Endodermal cell (in vitro differentiated cells): ENCODE measurements around the gene C11orf54. TPM values are rescaled to one million over a fixed set of nuclear protein-coding genes. Genes with fewer than 3 reads are reported as not detected.

ENCODE experiments used
- DNase-seq: peaks from one replicate; pipeline ENCODE4 v3.0.0-alpha.2; 2017
- H3K27ac ChIP-seq: 2 replicates; pipeline ENCODE4 v1.5.1; 2013; ENCODE audit warnings: mild to moderate bottlenecking, low read depth, low read length, moderate library complexity
- H3K27me3 ChIP-seq: 2 replicates; pipeline ENCODE4 v1.6.1; 2013; ENCODE audit warnings: mild to moderate bottlenecking, low read length, moderate library complexity; ENCODE audit not compliant: insufficient read depth, control insufficient read depth, poor library complexity, severe bottlenecking
- H3K36me3 ChIP-seq: 2 replicates; pipeline ENCODE4 v1.7.0; 2013; ENCODE audit warnings: mild to moderate bottlenecking, low read length, moderate library complexity; ENCODE audit not compliant: control insufficient read depth, insufficient read depth
- H3K4me1 ChIP-seq: one replicate; pipeline ENCODE4 v1.7.0; 2013; ENCODE audit warnings: low read length; ENCODE audit not compliant: control insufficient read depth, insufficient read depth
- H3K4me3 ChIP-seq: 2 replicates; pipeline ENCODE4 v1.5.1; 2013; ENCODE audit warnings: mild to moderate bottlenecking, low read length, moderate library complexity
- H3K9ac ChIP-seq: 2 replicates; pipeline ENCODE4 v1.6.1; 2013; ENCODE audit warnings: mild to moderate bottlenecking, low read length, moderate library complexity; ENCODE audit not compliant: poor library complexity, severe bottlenecking; ENCODE audit errors: extremely low read depth
- H3K9me3 ChIP-seq: 2 replicates; pipeline ENCODE4 v1.6.1; 2013; ENCODE audit warnings: mild to moderate bottlenecking, low read length, moderate library complexity; ENCODE audit not compliant: control insufficient read depth
- H3K27ac Mint-ChIP-seq: 2 replicates; pipeline ENCODE4 v1.8.0; 2020; ENCODE audit warnings: mixed read lengths
- H3K27me3 Mint-ChIP-seq: 2 replicates; pipeline ENCODE4 v1.8.0; 2021; ENCODE audit warnings: mild to moderate bottlenecking, mixed read lengths; ENCODE audit not compliant: insufficient read depth
- H3K36me3 Mint-ChIP-seq: 2 replicates; pipeline ENCODE4 v1.8.0; 2020; ENCODE audit warnings: low read depth, mixed read lengths
- H3K4me1 Mint-ChIP-seq: 2 replicates; pipeline ENCODE4 v1.8.0; 2020; ENCODE audit warnings: mixed read lengths
- H3K4me3 Mint-ChIP-seq: 2 replicates; pipeline ENCODE4 v1.8.0; 2020; ENCODE audit warnings: mild to moderate bottlenecking, moderate library complexity, mixed read lengths
- H3K9me3 Mint-ChIP-seq: 2 replicates; pipeline ENCODE4 v1.8.0; 2020; ENCODE audit warnings: mild to moderate bottlenecking, mixed read lengths
- WGBS, 2 experiments: methylation state at CpG; one replicate each; pipeline versions ENCODE4 v1.1.5 to v1.1.7; 2013; ENCODE audit warnings: missing lambda C conversion rate in 2 of 2, mixed read lengths in 1 of 2; ENCODE audit not compliant: insufficient coverage in 1 of 2, insufficient read length in 1 of 2; 5-methylcytosine and 5-hydroxymethylcytosine counted together
- total RNA-seq, 2 donors: library from RNA; stranded (reverse); fragmentation: NEBNext Ultra II Directional in 1 of 2; extraction: Animal tissue kit (Norgen Biotek cat#: 25700) in 1 of 2; gene quantifications; 2 replicates in 1 of 2; 3 replicates in 1 of 2; pipeline ENCODE4 v1.2.1, GENCODE V29; 2021
- TF ChIP-seq, protein P1 (sequence below): fragments of 200-600 bp; sonication (generic); conservative IDR thresholded peaks from 2 replicates; pipeline ENCODE4 v1.5.0; 2021; ENCODE audit warnings: antibody characterized with exemption, mild to moderate bottlenecking

Gene C11orf54
- total RNA-seq, 2 donors from 2014 or later: 18.8 to 33.6 TPM

DNA sequence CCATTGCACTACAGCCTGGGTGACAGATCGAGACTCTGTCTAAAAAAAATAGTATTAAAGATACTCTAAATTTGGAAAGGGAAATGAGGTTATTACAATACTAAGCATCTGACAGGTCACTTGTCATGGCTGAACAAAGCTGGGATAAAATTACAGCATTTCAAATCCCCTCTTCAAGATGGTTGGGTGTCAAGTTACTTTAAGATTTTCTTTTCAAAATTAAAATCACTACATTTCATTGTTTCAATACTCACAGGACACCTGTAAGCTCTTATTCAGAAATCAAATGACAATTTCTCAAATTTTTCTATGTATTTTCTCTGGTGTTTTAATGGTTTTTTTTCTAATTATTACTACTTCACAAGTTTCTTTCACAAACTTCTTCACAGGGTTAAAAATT is 5.8 kb upstream of the C11orf54 start:
- peaks cover 92% of the 10 kb centered on the region for H3K36me3 Mint-ChIP-seq
- H3K36me3 ChIP-seq: peaks cover 93% of the 10 kb centered on the region
- H3K9me3 Mint-ChIP-seq: no peaks in the 10 kb centered on the region
- WGBS, 2 experiments: 100% methylated on average over 1 of the region's 1 CpG
- H3K27me3 ChIP-seq: no peaks in the 10 kb centered on the region
- H3K9ac ChIP-seq: no peak overlapping the region
- peak overlapping the region; percentile 18 for H3K4me3 Mint-ChIP-seq
- TF ChIP-seq, protein P1, sequence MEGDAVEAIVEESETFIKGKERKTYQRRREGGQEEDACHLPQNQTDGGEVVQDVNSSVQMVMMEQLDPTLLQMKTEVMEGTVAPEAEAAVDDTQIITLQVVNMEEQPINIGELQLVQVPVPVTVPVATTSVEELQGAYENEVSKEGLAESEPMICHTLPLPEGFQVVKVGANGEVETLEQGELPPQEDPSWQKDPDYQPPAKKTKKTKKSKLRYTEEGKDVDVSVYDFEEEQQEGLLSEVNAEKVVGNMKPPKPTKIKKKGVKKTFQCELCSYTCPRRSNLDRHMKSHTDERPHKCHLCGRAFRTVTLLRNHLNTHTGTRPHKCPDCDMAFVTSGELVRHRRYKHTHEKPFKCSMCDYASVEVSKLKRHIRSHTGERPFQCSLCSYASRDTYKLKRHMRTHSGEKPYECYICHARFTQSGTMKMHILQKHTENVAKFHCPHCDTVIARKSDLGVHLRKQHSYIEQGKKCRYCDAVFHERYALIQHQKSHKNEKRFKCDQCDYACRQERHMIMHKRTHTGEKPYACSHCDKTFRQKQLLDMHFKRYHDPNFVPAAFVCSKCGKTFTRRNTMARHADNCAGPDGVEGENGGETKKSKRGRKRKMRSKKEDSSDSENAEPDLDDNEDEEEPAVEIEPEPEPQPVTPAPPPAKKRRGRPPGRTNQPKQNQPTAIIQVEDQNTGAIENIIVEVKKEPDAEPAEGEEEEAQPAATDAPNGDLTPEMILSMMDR: no peak
- no peaks in the 10 kb centered on the region for H3K27me3 Mint-ChIP-seq
- H3K9me3 ChIP-seq: no peaks in the 10 kb centered on the region
- peaks cover 2% of the 10 kb centered on the region for H3K4me1 ChIP-seq
- DNase-seq: no peak
- H3K27ac ChIP-seq: no peak overlapping the region
- no peak overlapping the region for H3K27ac Mint-ChIP-seq
- H3K4me1 Mint-ChIP-seq: peaks cover 39% of the 10 kb centered on the region
- peak overlapping the region; percentile 87 for H3K4me3 ChIP-seq

DNA sequence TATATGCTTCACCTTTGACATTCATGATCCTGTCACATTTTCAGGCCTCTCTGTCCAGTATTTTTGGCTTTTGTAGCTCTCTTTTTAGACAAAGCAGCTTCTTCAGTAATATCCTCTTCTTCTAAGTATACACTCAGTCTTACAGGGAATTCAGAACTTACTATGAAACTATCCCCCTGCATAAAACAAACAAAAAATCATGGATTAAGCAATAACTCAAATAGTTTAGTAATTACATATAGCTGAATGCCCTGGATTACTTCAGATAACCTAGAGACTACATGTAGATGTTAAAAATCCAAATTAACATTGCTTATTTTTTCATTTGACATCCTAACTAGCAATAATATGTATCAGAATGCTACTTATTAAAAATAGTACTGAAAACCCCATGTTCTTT is 5.3 kb upstream of the C11orf54 start:
- Histone ChIP-seq H3K4me3 (peak overlapping the region; percentile 87), H3K9ac (peak overlapping the region; percentile 1), H3K27me3 (no peaks in the 10 kb centered on the region), H3K27ac (no peak overlapping the region), H3K9me3 (no peaks in the 10 kb centered on the region), H3K4me1 (peaks cover 2% of the 10 kb centered on the region), H3K36me3 (peaks cover 88% of the 10 kb centered on the region)
- Mint-ChIP-seq H3K4me3 (no peak overlapping the region), H3K9me3 (no peaks in the 10 kb centered on the region), H3K27ac (no peak overlapping the region), H3K27me3 (no peaks in the 10 kb centered on the region), H3K36me3 (peaks cover 91% of the 10 kb centered on the region), H3K4me1 (peaks cover 39% of the 10 kb centered on the region)
- no peak for DNase-seq
- TF ChIP-seq, protein P1: no peak

DNA sequence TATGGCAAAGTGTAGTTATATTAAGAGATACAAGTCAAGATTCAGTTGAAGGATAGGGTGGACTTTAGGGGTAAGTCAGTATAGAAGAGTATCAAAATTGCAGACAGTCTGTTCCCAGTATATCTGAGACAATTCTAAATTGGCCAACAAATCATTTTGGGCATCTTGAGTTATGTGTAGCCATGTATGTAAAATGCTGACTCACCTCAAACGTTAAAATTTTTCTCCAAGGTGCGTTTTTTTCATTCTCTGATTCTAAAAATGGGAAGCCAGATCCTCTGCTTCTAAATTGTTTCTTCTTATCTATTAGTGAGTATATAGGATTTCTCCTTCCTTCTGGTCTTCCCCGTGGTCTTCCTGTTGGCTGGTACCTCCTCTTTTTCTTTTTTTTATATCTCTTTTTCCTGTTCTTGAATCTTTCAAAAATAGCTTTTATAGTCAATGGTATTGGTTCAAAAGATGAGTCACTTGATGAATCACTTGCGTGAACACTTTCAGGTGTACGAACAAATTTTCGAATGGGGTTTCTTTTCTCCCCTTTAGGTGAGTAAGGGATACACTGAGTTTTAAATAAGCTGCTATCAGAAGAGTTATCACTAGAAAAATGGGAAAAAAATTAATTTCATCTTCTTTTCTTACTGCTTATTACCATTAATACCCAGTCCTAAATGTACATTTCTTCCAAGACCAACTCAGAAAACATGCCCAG is 3.4 kb upstream of the C11orf54 start:
- TF ChIP-seq, protein P1: no peak
- Mint-ChIP-seq H3K27ac (peak overlapping the region; percentile 70), H3K4me3 (peak overlapping the region; percentile 99), H3K4me1 (peaks cover 39% of the 10 kb centered on the region), H3K36me3 (peaks cover 73% of the 10 kb centered on the region), H3K9me3 (no peaks in the 10 kb centered on the region), H3K27me3 (no peaks in the 10 kb centered on the region)
- H3K27ac ChIP-seq: no peak overlapping the region
- no peak for DNase-seq
- peaks cover 2% of the 10 kb centered on the region for H3K4me1 ChIP-seq
- peaks cover 69% of the 10 kb centered on the region for H3K36me3 ChIP-seq
- H3K9ac ChIP-seq: peak overlapping the region; percentile 99
- H3K4me3 ChIP-seq: peak overlapping the region; percentile 87
- WGBS, 2 experiments: 82 to 92% methylated on average over 3 to 5 of the region's 6 CpGs
- no peaks in the 10 kb centered on the region for H3K9me3 ChIP-seq
- no peaks in the 10 kb centered on the region for H3K27me3 ChIP-seq
